Naive B cell (primary cell): Measurements from ENCODE around the gene SMURF2. TPM values are rescaled to one million over a fixed set of nuclear protein-coding genes. Genes with fewer than 3 reads are reported as not detected.

ENCODE experiments used
- ATAC-seq, 2 donors: fragments of 150-1000 bp; cut with Tn5 transposase; 2 replicates each; pipeline ENCODE4 v1.10.0; 2021; ENCODE audit warnings: low read depth in 2 of 2, mild to moderate bottlenecking in 2 of 2, moderate library complexity in 2 of 2
- DNase-seq: peaks from one replicate; pipeline ENCODE4 v3.0.0; 2022
- H3K27ac Mint-ChIP-seq, 6 donors: one replicate each; pipeline ENCODE4 v1.8.0; 2020 to 2022; ENCODE audit warnings: mild to moderate bottlenecking in 6 of 6, mixed read lengths in 6 of 6, moderate library complexity in 5 of 6, inconsistent platforms in 2 of 6
- H3K27me3 Mint-ChIP-seq, 3 donors: one replicate each; pipeline ENCODE4 v1.8.0; 2021 to 2022; ENCODE audit warnings: mixed read lengths in 3 of 3, mild to moderate bottlenecking in 1 of 3
- H3K36me3 Mint-ChIP-seq, 2 donors: one replicate each; pipeline ENCODE4 v1.8.0; 2020 to 2022; ENCODE audit warnings: mixed read lengths in 2 of 2, inconsistent platforms in 1 of 2, mild to moderate bottlenecking in 1 of 2
- H3K4me1 Mint-ChIP-seq, 3 donors: one replicate each; pipeline ENCODE4 v1.8.0; 2020 to 2022; ENCODE audit warnings: mixed read lengths in 3 of 3, inconsistent platforms in 1 of 3, mild to moderate bottlenecking in 1 of 3, moderate library complexity in 1 of 3
- H3K4me3 Mint-ChIP-seq, 8 donors: one replicate each; pipeline ENCODE4 v1.8.0; 2020 to 2022; ENCODE audit warnings: mild to moderate bottlenecking in 8 of 8, mixed read lengths in 8 of 8, moderate library complexity in 8 of 8, inconsistent platforms in 2 of 8
- H3K9me3 Mint-ChIP-seq, 7 donors: one replicate each; pipeline ENCODE4 v1.8.0; 2020 to 2022; ENCODE audit warnings: mixed read lengths in 7 of 7, mild to moderate bottlenecking in 5 of 7, inconsistent platforms in 2 of 7, moderate library complexity in 1 of 7
- polyA plus RNA-seq, 6 donors: library from polyadenylated mRNA; unstranded; fragments of 300-500 nt; fragmentation: Illumina TruSeq; gene quantifications; one replicate each; pipeline ENCODE4 v1.2.3, GENCODE V29; 2021; ENCODE audit warnings: low read depth in 6 of 6

Gene SMURF2
- polyA plus RNA-seq, 6 donors from 2014 or later = 6.9 to 12.8 (median 10.3) TPM

- Mint-ChIP-seq H3K9me3 (peaks cover 0 to 5% (median 0%) of the 10 kb centered on the region in 7 donors), H3K36me3 (peaks cover 53 to 55% of the 10 kb centered on the region in 2 donors), H3K4me1 (peaks cover 47 to 60% (median 51%) of the 10 kb centered on the region in 3 donors), H3K27me3 (no peaks in the 10 kb centered on the region), H3K27ac (peak overlapping the region; percentile 80 to 100 (median 100)), H3K4me3 (peak overlapping the region; percentile 97 to 100 (median 100))
- peak; percentile 7 for DNase-seq
- no peak for ATAC-seq
These were observed 158.0 kb downstream of the SMURF2 start for GRCh38 chr17:64503821-64504768.

DNA sequence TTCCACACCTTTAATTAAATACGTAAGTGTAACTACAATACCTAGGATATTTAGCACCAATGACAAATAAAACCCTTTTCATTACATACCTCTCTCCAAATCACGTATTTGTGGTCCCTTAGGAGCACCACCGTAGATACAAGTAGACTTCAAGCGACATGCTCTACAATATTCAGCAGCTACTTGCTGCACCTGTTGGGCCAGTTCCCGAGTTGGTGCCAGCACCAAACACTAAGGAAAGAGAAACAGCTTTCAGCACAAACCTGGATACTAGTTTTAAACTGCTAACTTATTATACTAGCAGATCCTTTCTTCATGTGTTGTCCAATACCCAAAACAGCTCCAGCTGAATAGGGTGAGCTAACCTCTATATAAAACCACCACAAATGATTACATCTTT, 158.8 kb downstream of the SMURF2 start:
- peaks cover 0 to 5% (median 0%) of the 10 kb centered on the region in 7 donors for H3K9me3 Mint-ChIP-seq
- H3K27me3 Mint-ChIP-seq = no peaks in the 10 kb centered on the region

GRCh38 chr17:64502809-64503208, 159.3 kb downstream of the SMURF2 start:
- H3K36me3 Mint-ChIP-seq = peaks cover 53 to 55% of the 10 kb centered on the region in 2 donors
- DNase-seq = peak; percentile 3

More for the DNA sequence above, 158.8 kb downstream of the SMURF2 start:
- peak overlapping the region in 5 of 8 donors; percentile 10 to 100 (median 83) for H3K4me3 Mint-ChIP-seq
- peaks cover 48 to 62% (median 49%) of the 10 kb centered on the region in 3 donors for H3K4me1 Mint-ChIP-seq
- H3K27ac Mint-ChIP-seq = peak overlapping the region in 2 of 6 donors; percentile 92 to 100
- H3K36me3 Mint-ChIP-seq = peaks cover 53 to 55% of the 10 kb centered on the region in 2 donors
- DNase-seq (peak; percentile 5), ATAC-seq (no peak)

GRCh38 chr17:64502021-64502420, 160.1 kb downstream of the SMURF2 start:
- no peaks in the 10 kb centered on the region for H3K27me3 Mint-ChIP-seq
- H3K4me3 Mint-ChIP-seq = peak overlapping the region in 3 of 8 donors; percentile 8 to 100 (median 9)
- peaks cover 47 to 66% (median 47%) of the 10 kb centered on the region in 3 donors for H3K4me1 Mint-ChIP-seq
- no peak for ATAC-seq
- peak; percentile 5 for DNase-seq
- peak overlapping the region; percentile 30 to 100 (median 80) for H3K27ac Mint-ChIP-seq
- peaks cover 0 to 5% (median 0%) of the 10 kb centered on the region in 7 donors for H3K9me3 Mint-ChIP-seq
- H3K36me3 Mint-ChIP-seq = peaks cover 53 to 55% of the 10 kb centered on the region in 2 donors

More at GRCh38 chr17:64502809-64503208, 159.3 kb downstream of the SMURF2 start:
- no peaks in the 10 kb centered on the region for H3K27me3 Mint-ChIP-seq
- peak overlapping the region in 3 of 6 donors; percentile 24 to 100 (median 92) for H3K27ac Mint-ChIP-seq
- H3K4me1 Mint-ChIP-seq = peaks cover 44 to 64% (median 47%) of the 10 kb centered on the region in 3 donors
- peaks cover 0 to 5% (median 0%) of the 10 kb centered on the region in 7 donors for H3K9me3 Mint-ChIP-seq
- ATAC-seq = no peak
- H3K4me3 Mint-ChIP-seq = peak overlapping the region in 3 of 8 donors; percentile 2 to 100 (median 10)

DNA sequence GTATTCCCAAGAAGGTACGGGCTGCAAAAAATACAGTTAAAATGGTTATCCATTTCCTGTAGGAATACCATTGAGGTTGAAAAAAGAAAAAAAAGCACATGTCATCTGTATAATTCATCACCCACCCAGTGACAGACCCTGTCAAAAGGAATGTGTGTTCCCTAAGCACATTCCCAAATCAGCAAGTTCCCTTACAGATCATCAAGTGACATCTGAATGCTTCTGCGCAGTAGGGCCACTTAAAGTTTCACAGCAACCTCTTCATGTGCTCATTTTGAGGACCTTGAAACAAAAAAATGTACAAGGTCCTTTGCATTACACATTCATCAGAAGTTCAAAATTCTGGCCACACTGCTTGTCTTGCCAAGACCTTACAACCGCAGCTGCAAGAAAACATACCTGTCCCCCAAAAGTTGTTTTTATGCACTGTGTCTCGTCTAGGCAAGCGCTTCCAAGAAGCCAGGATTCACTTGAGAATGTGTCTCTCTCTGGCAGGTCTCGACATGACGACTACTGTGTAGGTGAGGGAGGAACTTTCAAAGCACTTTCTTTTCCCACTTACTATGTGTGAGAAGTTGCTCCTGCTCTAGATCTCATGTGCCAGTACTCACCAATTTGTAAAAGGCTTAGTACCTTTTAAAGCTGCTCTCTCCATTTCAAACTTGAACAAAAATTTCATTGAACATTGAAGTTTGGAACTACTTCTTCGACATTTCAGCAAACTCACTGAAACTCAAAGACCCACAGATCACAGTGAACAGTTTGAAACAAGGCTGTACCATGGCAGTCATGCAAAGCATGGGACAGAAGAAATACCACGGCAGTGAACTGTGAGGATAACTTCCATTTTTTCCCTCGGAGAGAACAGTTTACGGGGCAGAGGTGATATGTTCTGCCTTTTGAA, 161.0 kb downstream of the SMURF2 start:
- ATAC-seq = no peak
- H3K27ac Mint-ChIP-seq = peak overlapping the region in 5 of 6 donors; percentile 33 to 100 (median 83)
- H3K4me1 Mint-ChIP-seq = peaks cover 54 to 75% (median 56%) of the 10 kb centered on the region in 3 donors
- H3K9me3 Mint-ChIP-seq = peaks cover 0 to 8% (median 0%) of the 10 kb centered on the region in 7 donors
- DNase-seq = peak; percentile 12
- peak overlapping the region in 2 of 8 donors; percentile 43 to 100 for H3K4me3 Mint-ChIP-seq
- peaks cover 53 to 55% of the 10 kb centered on the region in 2 donors for H3K36me3 Mint-ChIP-seq
- no peaks in the 10 kb centered on the region for H3K27me3 Mint-ChIP-seq

DNA sequence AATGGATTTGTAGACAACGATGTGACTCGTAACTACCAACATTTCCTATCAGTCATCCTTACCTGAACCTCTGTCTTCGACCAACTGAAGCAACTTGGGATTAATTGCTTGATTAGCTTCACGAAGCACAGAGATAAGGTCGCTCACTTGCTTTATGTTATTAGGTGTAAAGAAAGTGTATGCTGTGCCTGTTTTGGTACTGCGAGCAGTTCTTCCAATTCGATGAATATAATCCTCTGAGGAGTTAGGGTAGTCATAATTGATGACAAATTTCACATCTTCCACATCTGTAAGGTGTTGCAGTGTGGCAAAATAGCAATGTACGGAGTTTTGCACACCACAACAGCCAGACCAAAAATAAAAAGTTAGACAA, 161.6 kb downstream of the SMURF2 start:
- DNase-seq (peak; percentile 5), ATAC-seq (no peak)
- Mint-ChIP-seq H3K4me1 (peaks cover 57 to 77% (median 63%) of the 10 kb centered on the region in 3 donors), H3K9me3 (peaks cover 0 to 4% (median 0%) of the 10 kb centered on the region in 7 donors), H3K27ac (peak overlapping the region in 2 of 6 donors; percentile 81 to 100), H3K4me3 (peak overlapping the region in 3 of 8 donors; percentile 38 to 100 (median 43)), H3K36me3 (peaks cover 49% of the 10 kb centered on the region in 2 donors), H3K27me3 (no peaks in the 10 kb centered on the region)

DNA sequence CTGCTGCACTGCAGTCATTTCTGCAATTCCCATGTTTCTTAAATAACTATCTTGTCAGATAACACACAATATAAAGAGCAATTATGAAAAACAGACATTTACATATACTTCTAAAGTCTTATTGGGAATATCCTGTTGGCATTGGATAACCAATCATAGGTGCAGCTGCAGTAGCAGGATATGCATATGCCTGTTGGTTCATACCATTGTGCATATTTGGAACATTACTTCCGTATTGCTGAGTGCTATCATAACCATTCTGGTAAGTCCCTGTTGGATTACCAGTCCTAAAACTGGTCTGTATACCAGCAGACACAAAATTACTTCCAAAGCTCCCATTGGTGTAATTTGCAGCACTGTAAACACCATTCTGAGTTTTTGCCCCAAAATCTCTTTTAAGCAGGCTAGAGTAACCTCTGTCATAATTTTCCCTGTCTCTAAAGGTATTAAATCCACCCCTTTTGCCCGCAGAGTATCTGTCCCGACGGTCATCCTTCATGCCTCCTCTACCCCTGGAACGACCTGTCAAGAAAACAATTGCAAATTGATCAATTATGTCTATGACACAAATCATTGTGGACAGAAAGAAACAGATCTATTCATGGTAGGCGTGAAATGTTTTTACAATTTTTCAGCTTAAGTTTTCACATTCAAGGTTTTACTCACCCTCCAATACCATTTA, 162.2 kb downstream of the SMURF2 start:
- no peaks in the 10 kb centered on the region for H3K27me3 Mint-ChIP-seq
- H3K4me3 Mint-ChIP-seq = peak overlapping the region in 4 of 8 donors; percentile 19 to 100 (median 52)
- DNase-seq = peak; percentile 9
- peak overlapping the region in 4 of 6 donors; percentile 43 to 100 (median 84) for H3K27ac Mint-ChIP-seq
- H3K36me3 Mint-ChIP-seq = peaks cover 44% of the 10 kb centered on the region in 2 donors
- ATAC-seq = no peak
- peaks cover 56 to 79% (median 67%) of the 10 kb centered on the region in 3 donors for H3K4me1 Mint-ChIP-seq
- peaks cover 0 to 2% (median 0%) of the 10 kb centered on the region in 7 donors for H3K9me3 Mint-ChIP-seq

- peaks cover 57 to 85% (median 72%) of the 10 kb centered on the region in 3 donors for H3K4me1 Mint-ChIP-seq
- no peak for ATAC-seq
- H3K4me3 Mint-ChIP-seq = peak overlapping the region in 5 of 8 donors; percentile 12 to 100 (median 51)
- H3K27me3 Mint-ChIP-seq = no peaks in the 10 kb centered on the region
- peak; percentile 15 for DNase-seq
- peak overlapping the region in 5 of 6 donors; percentile 53 to 100 (median 94) for H3K27ac Mint-ChIP-seq
- H3K36me3 Mint-ChIP-seq = peaks cover 35 to 41% of the 10 kb centered on the region in 2 donors
- peaks cover 0 to 2% (median 0%) of the 10 kb centered on the region in 7 donors for H3K9me3 Mint-ChIP-seq
These were observed 163.6 kb downstream of the SMURF2 start for GRCh38 chr17:64498308-64499203.

- Mint-ChIP-seq H3K36me3 (peaks cover 28 to 33% of the 10 kb centered on the region in 2 donors), H3K27ac (peak overlapping the region; percentile 94 to 100 (median 98))
- no peak for DNase-seq
These were observed 164.5 kb downstream of the SMURF2 start for GRCh38 chr17:64497565-64498035.

GRCh38 chr17:64496786-64497564, 165.1 kb downstream of the SMURF2 start, which contains the start of gene POLG2:
Gene POLG2 (minus strand): TSS chr17:64497054. CDS start chr17:64496968, 86 bp downstream.
- ATAC-seq = peak; percentile 81 to 84
- Mint-ChIP-seq H3K27ac (peak within 1 kb of the TSS; percentile 95 to 100 (median 98)), H3K36me3 (peaks cover 21 to 27% of the 10 kb centered on the region in 2 donors), H3K9me3 (peaks cover 0 to 2% (median 0%) of the 10 kb centered on the region in 7 donors), H3K27me3 (no peaks in the 10 kb centered on the region), H3K4me3 (peak within 1 kb of the TSS; percentile 99 to 100 (median 100)), H3K4me1 (peaks cover 45 to 71% (median 70%) of the 10 kb centered on the region in 3 donors)
- peak; percentile 94 for DNase-seq

More at GRCh38 chr17:64497565-64498035, 164.5 kb downstream of the SMURF2 start:
- Mint-ChIP-seq H3K4me1 (peaks cover 50 to 77% (median 68%) of the 10 kb centered on the region in 3 donors), H3K4me3 (peak overlapping the region; percentile 99 to 100 (median 100)), H3K9me3 (peaks cover 0 to 2% (median 0%) of the 10 kb centered on the region in 7 donors), H3K27me3 (no peaks in the 10 kb centered on the region)
- ATAC-seq = no peak
